HL-60 (cell line): ENCODE results near the gene TARBP2.

Experiments
- POLR2AphosphoS5 ChIP-seq: IDR thresholded peaks from 2 replicates; pipeline ENCODE4 v1.6.1; 2012; ENCODE audit warnings: low read depth
- REST ChIP-seq: IDR thresholded peaks from 2 replicates; pipeline ENCODE4 v1.6.1; 2012; ENCODE audit warnings: low read depth; ENCODE audit not compliant: insufficient replicate concordance
- SPI1 ChIP-seq: IDR thresholded peaks from 2 replicates; pipeline ENCODE4 v1.6.1; 2012; ENCODE audit warnings: low read depth, mild to moderate bottlenecking, borderline replicate concordance
- TF ChIP-seq, protein P1 (sequence below): IDR thresholded peaks from one replicate; pipeline ENCODE4 v1.5.1; 2011; ENCODE audit warnings: low read length, control low read depth, inconsistent platforms; ENCODE audit not compliant: insufficient read depth

GRCh38 chr12:53461591-53461990, 39.5 kb upstream of the TARBP2 start:
- TF ChIP-seq, protein P1, sequence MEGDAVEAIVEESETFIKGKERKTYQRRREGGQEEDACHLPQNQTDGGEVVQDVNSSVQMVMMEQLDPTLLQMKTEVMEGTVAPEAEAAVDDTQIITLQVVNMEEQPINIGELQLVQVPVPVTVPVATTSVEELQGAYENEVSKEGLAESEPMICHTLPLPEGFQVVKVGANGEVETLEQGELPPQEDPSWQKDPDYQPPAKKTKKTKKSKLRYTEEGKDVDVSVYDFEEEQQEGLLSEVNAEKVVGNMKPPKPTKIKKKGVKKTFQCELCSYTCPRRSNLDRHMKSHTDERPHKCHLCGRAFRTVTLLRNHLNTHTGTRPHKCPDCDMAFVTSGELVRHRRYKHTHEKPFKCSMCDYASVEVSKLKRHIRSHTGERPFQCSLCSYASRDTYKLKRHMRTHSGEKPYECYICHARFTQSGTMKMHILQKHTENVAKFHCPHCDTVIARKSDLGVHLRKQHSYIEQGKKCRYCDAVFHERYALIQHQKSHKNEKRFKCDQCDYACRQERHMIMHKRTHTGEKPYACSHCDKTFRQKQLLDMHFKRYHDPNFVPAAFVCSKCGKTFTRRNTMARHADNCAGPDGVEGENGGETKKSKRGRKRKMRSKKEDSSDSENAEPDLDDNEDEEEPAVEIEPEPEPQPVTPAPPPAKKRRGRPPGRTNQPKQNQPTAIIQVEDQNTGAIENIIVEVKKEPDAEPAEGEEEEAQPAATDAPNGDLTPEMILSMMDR = no peak
- no peak for TF ChIP-seq POLR2AphosphoS5
- TF ChIP-seq REST = no peak
- no peak for TF ChIP-seq SPI1
